Lower leg skin (tissue), 4 donors: ENCODE results near the gene FAM177B. TPM values are rescaled to one million over a fixed set of nuclear protein-coding genes. Genes with fewer than 3 reads are reported as not detected.
"Not testable (repeated sequence)": the region's sequence is repeated elsewhere in the genome, so short reads cannot be mapped to it uniquely, and the experiment has no call there.

Experiments used
- DNase-seq, 2 donors: peaks; one replicate each; pipeline ENCODE4 v3.0.0-alpha.2; 2019; ENCODE audit warnings: low spot score in 2 of 2
- H3K4me3 ChIP-seq: fragments of 200-600 bp; sonication (generic); 2 replicates; pipeline ENCODE4 v1.5.1; 2017; ENCODE audit warnings: mild to moderate bottlenecking, low read depth; ENCODE audit not compliant: poor library complexity, severe bottlenecking
- CTCF ChIP-seq, 3 donors: fragments of 450-650 bp; IDR thresholded peaks; one replicate each; pipeline ENCODE4 v1.5.1; 2016; ENCODE audit warnings: antibody characterized with exemption in 3 of 3, mild to moderate bottlenecking in 3 of 3, moderate library complexity in 2 of 3
- POLR2A ChIP-seq, 2 donors: fragments of 450-650 bp; IDR thresholded peaks; one replicate each; pipeline ENCODE4 v1.6.1; 2016 to 2017; ENCODE audit warnings: antibody characterized with exemption in 2 of 2, mild to moderate bottlenecking in 1 of 2, moderate library complexity in 1 of 2
- WGBS, 2 donors: methylation state at CpG; one replicate each; pipeline ENCODE4 v1.1.5; 2018; 5-methylcytosine and 5-hydroxymethylcytosine counted together
- intact Hi-C: fragments of 100-400 bp; cut with DNase I; formaldehyde crosslinking; loops from one replicate; pipeline ENCODE4 v1.15.0; 2023; ENCODE audit warnings: low total_unique reads
- total RNA-seq, 4 donors: library from RNA; depleted of rRNA; stranded (reverse); fragments of >200 nt; gene quantifications; one replicate each; pipeline ENCODE4 v1.1.0, GENCODE V29; 2016

The FAM177B gene
- total RNA-seq, 4 donors from 2014 or later = not detected

GRCh38 chr1:222732216-222733159 lies 4.5 kb upstream of the FAM177B start:
- no peak for DNase-seq
- intact Hi-C loops = no loop called here

GRCh38 chr1:222734740-222735139 lies 2.3 kb upstream of the FAM177B start:
- DNase-seq = no peak
- no peak overlapping the region for H3K4me3 ChIP-seq
- intact Hi-C loops = no loop called here
- 80 to 88% methylated on average over 1 of the region's 1 CpG for WGBS, 2 donors
- TF ChIP-seq POLR2A (IDR thresholded peaks at IDR 0.05) (no peak), CTCF (IDR thresholded peaks at IDR 0.05) (no peak)

More at GRCh38 chr1:222732216-222733159, 4.5 kb upstream of the FAM177B start:
- H3K4me3 ChIP-seq = no peak overlapping the region
- 86 to 91% methylated on average over 3 of the region's 3 CpGs for WGBS, 2 donors
- no peak for TF ChIP-seq POLR2A (IDR thresholded peaks at IDR 0.05)
- no peak for TF ChIP-seq CTCF (IDR thresholded peaks at IDR 0.05)

- H3K4me3 ChIP-seq = no peak overlapping the region
- 70 to 78% methylated on average over 5 of the region's 5 CpGs for WGBS, 2 donors
- TF ChIP-seq CTCF (IDR thresholded peaks at IDR 0.05) (no peak), POLR2A (IDR thresholded peaks at IDR 0.05) (no peak)
- intact Hi-C loops = loop anchor here (2.0 kb wide), 1 partner anchor 344 kb away; no protein-coding TSS in a partner anchor
- DNase-seq = no peak
Observed at GRCh38 chr1:222736470-222736869, 532 bp upstream of the FAM177B start.

- intact Hi-C loops = no loop called here
- WGBS, 2 donors = 55 to 56% methylated on average over 2 of the region's 2 CpGs
- DNase-seq = no peak
- no peak for TF ChIP-seq CTCF (IDR thresholded peaks at IDR 0.05)
- no peak overlapping the region for H3K4me3 ChIP-seq
Observed at GRCh38 chr1:222739465-222739864, 2.5 kb downstream of the FAM177B start.

- WGBS, 2 donors = 69 to 79% methylated on average over 1 of the region's 1 CpG
- H3K4me3 ChIP-seq = no peak overlapping the region
- intact Hi-C loops = no loop called here
- no peak for DNase-seq
- TF ChIP-seq POLR2A (IDR thresholded peaks at IDR 0.05) (no peak), CTCF (IDR thresholded peaks at IDR 0.05) (no peak)
Observed at GRCh38 chr1:222739929-222740328, 2.9 kb downstream of the FAM177B start.

- H3K4me3 ChIP-seq, intact Hi-C loops, DNase-seq: not testable (repeated sequence)
- 93 to 95% methylated on average over 5 of the region's 5 CpGs for WGBS, 2 donors
Observed at GRCh38 chr1:222741630-222742457, 4.8 kb downstream of the FAM177B start.
